AG20443 (cell line): ENCODE results near the gene RAB8A.
"Not testable (repeated sequence)": the region's sequence is repeated elsewhere in the genome, so short reads cannot be mapped to it uniquely, and the experiment has no call there.

Experiments used
- DNase-seq: peaks from one replicate; pipeline ENCODE4 v3.0.0; 2012; ENCODE audit warnings: low spot score, mixed read lengths

Gene RAB8A

DNA sequence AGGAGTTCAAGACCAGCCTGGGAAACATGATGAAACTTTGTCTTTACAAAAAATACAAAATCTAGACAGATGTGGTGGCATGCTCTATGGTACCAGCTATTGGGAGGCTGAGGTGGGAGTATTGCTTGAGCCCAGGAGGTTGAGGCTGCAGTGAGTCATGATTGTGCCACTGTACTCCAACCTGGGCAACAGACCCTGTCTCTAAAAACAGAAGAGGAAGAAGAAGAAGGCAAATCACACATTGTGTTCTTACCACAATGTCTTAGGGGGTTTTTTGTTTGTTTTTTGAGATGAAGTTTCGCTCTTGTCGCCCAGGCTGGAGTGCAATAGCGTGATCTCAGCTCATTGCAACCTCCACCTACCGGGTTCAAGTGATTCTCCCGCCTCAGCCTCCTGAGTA lies 67.2 kb downstream of the RAB8A start:
- DNase-seq, result not testable (repeated sequence)

DNA sequence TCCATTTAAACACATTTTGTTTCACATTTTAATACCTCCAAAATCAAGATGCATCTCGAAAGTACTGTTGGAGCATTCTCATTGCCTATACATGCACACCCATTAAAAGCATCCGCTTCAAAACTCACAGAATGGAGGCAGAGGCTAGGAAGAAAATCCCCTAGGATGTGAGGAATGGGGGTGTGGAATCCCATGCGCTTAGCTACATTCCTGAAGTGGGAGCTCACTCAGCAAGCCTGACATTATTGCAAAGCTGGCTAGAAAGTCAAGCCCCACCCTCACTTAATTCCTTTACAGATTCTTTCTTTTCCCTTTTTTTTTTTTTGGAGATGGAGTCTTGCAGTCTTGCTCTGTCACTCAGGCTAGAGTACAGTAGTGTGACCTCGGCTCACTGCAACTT lies 68.9 kb downstream of the RAB8A start:
- DNase-seq, result peak; percentile 90
